D341Med (cell line): ENCODE measurements around the gene NEK1.
A peak's percentile ranks its signal among the peaks of the same experiment; 100 is the strongest.
"Not testable (repeated sequence)": the region's sequence is repeated elsewhere in the genome, so short reads cannot be mapped to it uniquely, and the experiment has no call there.

Source experiments
- DNase-seq: peaks from one replicate; pipeline ENCODE4 v3.0.0; 2012; ENCODE audit warnings: low spot score

Gene NEK1

GRCh38 chr4:169499907-169500306 lies 112.5 kb downstream of the NEK1 start:
- not testable (repeated sequence) for DNase-seq

DNA sequence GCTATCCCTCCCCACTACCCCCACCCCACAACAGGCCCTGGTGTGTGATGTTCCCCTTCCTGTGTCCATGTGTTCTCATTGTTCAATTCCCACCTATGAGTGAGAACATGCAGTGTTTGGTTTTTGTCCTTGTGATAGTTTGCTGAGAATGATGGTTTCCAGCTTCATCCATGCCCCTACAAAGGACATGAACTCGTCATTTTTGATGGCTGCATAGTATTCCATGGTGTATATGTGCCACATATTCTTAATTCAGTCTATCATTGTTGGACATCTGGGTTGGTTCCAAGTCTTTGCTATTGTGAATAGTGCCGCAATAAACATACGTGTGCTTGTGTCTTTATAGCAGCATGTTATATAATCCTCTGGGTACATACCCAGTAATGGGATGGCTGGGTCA lies 118.1 kb downstream of the NEK1 start:
- DNase-seq, result not testable (repeated sequence)

DNA sequence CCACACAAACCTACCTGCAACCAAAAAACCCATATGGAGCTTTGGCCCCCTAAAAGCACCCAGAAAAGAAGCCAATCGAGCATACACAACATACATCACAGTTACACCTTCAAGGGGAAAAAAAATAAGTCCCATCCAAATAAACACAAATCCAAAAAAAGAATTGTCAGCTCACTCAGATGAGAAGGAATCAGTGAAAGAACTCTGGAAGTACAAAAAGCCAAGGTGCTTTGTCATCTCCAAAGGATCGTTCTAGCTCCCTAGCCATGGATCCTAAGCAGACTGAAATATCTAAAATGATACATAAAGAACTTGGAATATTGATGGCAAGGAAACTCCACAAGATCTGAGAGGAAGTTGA lies 119.2 kb downstream of the NEK1 start:
- DNase-seq, result no peak

GRCh38 chr4:169492436-169493163 lies 119.8 kb downstream of the NEK1 start:
- peak; percentile 61 for DNase-seq

GRCh38 chr4:169491211-169491610 lies 121.2 kb downstream of the NEK1 start:
- no peak for DNase-seq

GRCh38 chr4:169489306-169489705 lies 123.1 kb downstream of the NEK1 start:
- no peak for DNase-seq

DNA sequence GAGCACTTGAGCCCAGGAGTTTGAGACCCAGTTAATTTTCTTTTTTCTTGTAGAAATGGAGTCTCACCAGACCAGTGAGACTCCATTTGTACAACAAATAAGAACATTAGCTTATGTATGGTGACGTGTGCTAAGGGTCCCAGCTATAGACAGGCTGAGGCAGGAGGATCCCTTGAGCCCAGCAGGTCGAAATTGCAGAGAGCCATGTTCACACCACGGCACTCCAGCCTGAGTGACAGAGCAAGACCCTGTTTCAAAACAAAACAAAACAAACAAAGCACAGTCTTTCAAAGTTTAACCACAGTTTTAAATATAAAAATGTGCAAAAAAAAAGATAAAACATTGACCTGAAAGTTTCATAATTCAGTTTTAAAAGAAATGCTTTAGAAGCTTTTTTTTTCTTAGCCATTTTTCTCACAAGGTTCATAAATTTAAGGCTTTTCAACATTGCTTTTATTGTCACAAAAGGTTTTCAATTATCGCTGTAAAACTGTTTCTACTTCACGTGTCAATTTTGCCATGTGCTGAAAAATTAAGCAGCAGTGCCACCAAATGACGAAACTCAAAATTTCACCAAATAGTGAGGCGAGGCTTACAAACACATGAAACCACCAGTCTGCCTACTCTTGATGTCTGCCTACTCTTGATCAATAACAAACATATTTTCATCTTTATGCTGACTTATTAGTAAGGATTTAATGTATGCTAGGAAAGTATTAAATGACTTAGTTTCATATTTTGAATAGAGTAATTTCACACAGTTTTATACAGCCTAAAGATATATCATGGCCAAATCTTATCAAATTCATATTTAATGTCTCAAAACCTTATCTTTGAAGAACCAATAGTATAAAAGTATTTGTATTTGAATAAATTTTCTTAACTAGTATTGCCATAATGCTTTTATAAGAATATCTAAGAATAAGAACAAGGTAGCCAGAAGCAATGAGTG lies 126.3 kb downstream of the NEK1 start:
- DNase-seq, result peak; percentile 55

GRCh38 chr4:169485086-169485485 lies 127.3 kb downstream of the NEK1 start:
- DNase-seq, result no peak

- DNase-seq, result no peak
These were observed 127.9 kb downstream of the NEK1 start for GRCh38 chr4:169484485-169484884.

DNA sequence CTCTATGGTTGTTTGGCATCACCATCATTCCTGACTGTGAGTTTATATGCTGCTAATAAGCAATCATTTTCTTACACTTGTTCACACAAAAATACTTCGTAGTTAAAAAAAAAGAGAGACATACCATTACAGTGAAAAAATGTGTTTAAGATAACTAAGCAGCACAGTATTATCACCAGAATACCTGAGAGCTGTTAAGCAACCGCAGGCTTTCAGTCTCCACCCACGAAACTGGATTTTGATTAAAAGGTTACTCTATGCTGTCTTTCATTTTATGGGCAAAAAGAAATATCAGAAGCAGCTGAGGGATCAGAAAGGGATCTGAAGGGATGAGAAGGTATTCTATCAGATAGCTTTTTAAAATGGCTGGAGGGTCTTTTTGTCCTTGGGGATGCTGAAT lies 148.3 kb downstream of the NEK1 start:
- no peak for DNase-seq

DNA sequence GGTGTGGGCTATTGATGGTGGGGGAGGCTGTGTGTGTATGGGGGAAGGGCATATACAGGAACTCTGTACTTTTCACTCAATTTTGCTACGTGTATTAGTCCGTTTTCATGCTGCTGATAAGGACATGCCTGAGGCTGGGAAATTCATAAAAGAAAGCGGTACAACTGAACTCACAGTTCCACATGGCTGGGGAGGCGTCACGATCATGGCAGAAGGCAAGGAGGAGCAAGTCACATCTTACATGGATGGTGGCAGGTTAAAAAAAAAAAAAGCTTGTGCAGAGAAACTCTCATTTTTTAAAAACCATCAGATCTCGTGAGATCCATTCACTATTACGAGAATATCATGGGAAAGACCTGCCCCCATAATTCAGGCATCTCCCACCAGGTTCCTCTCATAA lies 152.3 kb downstream of the NEK1 start:
- no peak for DNase-seq

DNA sequence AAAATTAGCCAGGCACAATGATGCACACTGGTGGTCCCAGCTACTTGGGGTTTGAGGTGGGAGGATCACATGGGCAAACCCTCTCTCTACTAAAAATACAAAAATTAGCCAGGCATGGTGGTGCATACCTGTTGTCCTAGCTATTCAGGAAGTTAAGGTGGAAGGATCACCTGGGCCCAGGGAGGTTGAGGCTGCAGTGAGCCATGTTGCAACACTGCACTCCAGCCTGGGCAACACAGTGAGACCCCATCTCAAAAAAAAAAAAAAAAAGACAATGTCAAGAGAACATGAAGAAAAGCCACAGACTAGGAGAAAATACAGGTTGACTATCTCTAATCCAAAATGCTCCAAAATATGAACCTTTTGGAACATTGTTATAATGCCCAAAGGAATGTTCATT lies 153.8 kb downstream of the NEK1 start:
- no peak for DNase-seq

- not testable (repeated sequence) for DNase-seq
These were observed 159.7 kb downstream of the NEK1 start for GRCh38 chr4:169452644-169453043.

DNA sequence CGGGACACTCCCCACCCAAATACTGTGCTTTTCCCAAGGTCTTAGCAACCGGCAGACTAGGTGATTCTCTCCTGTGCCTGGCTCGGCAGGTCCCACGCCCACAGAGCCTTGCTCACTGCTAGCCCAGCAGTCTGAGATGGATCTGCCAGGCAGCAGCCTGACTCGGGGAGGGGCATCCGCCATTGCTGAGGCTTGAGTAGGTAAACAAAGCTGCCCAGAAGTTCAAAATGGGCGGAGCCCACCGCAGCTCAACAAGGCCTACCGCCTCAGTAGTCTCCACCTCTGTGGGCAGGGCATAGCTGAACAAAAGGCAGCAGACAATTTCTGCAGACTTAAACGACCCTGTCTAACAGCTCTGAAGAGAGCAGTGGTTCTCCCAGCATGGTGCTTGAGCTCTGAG lies 163.4 kb downstream of the NEK1 start:
- not testable (repeated sequence) for DNase-seq

DNA sequence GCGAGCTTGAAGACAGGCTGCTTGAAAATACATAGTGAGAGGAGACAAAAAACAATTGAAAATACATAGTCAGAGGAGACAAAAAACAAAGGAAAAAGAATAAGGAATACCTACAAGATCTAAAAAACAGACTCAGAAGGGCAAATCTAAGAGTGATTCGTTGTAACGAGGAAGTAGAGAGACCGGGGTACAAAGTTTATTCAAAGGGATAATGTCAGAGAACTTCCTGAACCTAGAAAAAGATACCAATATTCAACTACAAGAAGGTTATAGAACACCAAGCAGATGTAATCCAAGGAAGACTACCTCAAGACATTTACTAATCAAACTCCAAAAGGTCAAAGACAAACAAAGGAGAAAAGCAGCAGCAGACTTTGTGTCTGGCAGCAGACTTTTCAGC lies 165.6 kb downstream of the NEK1 start:
- DNase-seq, result no peak

GRCh38 chr4:169443748-169444147 lies 168.6 kb downstream of the NEK1 start:
- DNase-seq, result no peak

GRCh38 chr4:169440446-169440845 lies 171.9 kb downstream of the NEK1 start:
- DNase-seq, result no peak

DNA sequence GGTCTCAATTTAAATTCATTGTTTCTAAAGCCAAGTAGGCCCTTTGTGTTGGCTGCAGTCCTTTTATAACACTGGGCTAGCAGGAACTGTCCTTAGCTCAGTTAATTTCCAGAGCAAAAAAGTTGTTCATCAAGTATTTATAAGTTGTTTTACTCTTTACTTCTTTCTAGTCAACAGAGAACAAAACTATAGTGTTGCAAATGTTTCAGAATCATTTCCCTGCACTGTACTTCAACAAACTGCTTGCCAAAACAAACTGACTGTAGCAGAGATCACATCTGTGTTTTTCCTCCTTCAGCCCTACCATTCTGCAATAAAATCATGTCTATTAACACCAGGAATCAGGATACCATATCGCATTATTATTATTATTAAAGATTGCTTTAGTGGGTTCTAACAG lies 173.1 kb downstream of the NEK1 start:
- no peak for DNase-seq

- DNase-seq, result no peak
These were observed 174.3 kb downstream of the NEK1 start for GRCh38 chr4:169438057-169438480.

DNA sequence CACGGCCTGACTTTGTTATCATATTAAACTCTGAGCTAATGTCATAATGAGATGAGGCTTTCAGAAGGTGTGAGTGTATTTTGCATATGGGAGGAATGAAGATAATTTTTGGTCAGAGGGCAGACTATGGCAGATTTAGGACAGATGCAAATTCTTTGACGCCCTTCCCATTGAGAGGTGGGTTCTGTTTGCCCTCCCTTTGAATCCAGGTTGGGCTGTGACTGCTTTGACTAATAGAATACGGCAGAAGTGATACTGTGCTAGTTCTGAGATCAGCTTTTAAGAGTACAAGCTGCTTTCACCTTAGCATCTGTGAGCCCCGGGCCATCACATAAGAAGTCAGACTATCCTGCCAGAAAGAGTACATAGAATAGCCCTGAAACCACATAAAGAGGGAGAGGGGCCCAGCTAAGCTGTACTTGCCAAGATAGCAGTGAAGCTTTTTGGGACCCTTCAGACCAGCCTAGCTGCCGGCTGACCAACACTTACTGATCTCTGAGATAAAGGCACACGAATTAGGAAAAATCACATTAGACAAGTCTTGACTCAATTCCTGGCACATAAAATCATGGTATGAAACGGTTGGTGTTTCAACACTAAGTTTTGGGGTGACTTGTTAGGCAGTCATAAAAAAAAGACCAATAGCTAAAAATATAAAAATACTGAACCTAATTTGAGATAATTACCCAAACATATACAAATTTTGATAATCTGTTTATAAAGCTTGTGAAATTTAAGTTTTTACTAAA lies 174.9 kb downstream of the NEK1 start:
- DNase-seq, result no peak

- DNase-seq, result no peak
These were observed 175.6 kb downstream of the NEK1 start for GRCh38 chr4:169436734-169437133.

DNA sequence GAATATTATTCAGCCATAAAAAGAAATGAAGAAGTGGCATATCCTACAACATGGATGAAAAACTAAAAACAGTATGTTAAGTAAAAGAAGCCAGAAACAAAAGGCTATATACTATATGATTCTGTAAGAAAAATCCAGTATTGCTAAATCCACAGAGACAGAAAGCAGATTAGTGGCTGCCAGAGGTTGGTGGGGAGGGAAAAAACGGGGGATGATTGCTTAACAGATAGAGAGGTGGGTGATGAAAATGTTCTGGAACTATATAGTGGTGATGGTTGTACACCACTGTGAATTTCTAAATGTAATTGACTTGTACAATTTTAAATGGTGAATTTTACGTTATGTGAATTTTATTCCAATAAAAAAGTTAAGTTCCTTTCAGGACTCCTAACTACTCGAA lies 184.0 kb downstream of the NEK1 start:
- no peak for DNase-seq

- not testable (repeated sequence) for DNase-seq
These were observed 184.7 kb downstream of the NEK1 start for GRCh38 chr4:169427727-169428126.
